GM21367 (cell line): ENCODE results near the gene ARHGAP27.

Source experiments
- ATAC-seq: cut with Tn5 transposase; IDR thresholded peaks from one replicate; pipeline ENCODE4 v1.9.1; 2021; ENCODE audit not compliant: unreplicated experiment

Gene ARHGAP27

DNA sequence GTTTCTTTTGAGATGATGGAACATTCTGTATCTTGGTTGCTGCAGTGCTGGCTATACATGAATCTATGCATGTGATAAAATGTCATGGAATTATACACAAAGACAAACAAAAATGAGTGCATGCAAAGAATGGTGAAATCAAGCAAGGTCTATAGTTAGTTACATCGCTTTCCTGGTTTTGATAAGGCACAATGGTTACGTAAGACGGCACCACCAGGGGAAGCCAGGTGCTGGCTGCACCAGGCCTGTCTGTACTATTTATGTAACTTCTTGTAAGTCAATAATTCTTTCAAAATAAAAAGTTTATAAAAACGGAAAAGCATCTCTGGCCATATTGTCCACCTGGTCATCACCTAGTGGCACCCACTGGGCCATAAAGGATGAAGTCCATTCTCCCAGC, 46.5 kb downstream of the ARHGAP27 start:
- no peak for ATAC-seq

- no peak for ATAC-seq
Measured at GRCh38 chr17:45385331-45385997, 47.2 kb downstream of the ARHGAP27 start.

GRCh38 chr17:45384789-45385262, 47.8 kb downstream of the ARHGAP27 start:
- no peak for ATAC-seq

DNA sequence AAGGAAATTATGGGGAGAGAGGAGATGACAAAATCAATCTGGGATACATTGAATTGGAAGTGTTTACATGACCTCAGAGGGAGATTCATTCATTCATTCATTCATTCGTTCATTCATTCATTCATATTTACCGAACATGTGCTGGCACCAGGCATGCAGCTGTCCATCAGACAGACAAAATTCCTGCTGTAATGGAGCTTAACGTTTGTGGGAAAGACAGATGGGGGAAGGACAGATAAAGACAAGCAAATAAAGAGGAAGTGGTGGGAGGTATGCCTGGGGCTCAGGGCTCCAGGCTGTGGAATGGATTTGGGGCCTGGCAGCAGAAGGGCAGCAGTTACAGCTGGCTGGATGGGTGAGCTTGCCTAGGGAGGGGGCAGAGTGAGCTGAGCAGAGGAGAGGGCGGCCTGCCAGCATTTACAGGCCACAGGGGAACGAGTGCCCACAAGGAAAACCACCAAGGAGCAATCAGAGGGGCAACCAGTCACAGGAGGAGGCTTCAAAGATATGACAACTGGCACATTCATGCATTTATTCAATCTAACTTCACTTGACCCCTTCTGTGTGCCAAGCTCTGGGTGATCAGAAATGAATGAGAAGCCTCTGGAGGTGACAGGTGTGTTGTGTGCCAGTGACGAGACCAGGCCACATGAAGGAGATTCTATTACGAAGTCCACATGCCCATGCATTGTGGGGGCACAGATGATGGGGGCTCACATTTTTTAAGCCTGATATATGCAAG, 48.5 kb downstream of the ARHGAP27 start:
- no peak for ATAC-seq

DNA sequence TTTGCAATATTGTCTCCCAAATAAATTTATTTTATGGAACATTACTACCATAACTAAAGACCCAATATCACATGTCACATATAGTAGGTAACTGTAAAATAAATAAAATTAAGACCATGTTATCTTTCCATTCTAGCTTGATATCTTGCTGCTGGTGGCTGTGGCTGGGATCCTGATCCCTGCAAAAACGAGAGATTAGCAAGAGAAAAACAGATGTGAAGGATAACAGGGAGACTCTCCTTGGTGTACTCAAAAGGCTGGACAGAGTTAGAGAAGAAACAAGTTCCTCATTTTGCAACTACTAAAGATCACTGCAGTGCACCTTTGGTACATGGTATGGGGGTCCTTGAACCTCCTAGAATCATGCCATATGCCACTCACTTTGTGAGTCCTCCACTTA, 49.7 kb downstream of the ARHGAP27 start:
- ATAC-seq = no peak

GRCh38 chr17:45382226-45382625, 50.4 kb downstream of the ARHGAP27 start:
- ATAC-seq = no peak

- no peak for ATAC-seq
Measured at GRCh38 chr17:45380991-45381390, 51.7 kb downstream of the ARHGAP27 start.

DNA sequence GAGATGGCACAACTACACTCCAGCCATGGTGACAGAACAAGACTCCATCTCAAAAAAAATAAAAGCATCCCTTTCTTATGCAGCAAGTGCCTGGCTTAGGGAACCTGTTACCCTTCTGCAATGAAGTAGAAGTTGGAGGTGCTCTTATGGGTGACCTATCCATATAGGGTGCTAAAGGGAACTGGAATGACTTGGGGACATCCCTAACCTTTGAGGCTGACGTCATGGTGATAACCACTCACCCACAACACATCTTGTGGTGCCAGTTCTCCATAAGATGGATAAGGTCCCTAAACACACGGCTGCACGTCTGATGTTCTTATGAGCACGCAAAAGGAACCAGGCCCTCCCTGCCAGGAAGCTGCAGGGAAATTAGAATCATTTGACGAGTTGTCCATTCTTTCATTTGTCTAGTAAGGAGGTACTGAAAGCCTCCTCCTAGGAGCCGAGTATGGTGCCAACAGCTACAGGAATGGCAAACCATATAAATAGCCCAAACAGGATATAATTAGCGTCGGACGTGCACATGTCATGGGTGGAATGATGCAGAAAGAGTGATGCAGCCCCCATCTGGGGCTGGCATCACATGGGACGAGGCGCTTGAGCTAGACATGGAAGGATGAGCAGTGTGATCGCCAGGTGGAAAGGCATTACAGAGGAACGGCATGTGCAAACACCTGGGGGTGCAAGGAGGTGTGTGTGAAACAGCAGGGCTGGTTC, 52.5 kb downstream of the ARHGAP27 start:
- no peak for ATAC-seq

DNA sequence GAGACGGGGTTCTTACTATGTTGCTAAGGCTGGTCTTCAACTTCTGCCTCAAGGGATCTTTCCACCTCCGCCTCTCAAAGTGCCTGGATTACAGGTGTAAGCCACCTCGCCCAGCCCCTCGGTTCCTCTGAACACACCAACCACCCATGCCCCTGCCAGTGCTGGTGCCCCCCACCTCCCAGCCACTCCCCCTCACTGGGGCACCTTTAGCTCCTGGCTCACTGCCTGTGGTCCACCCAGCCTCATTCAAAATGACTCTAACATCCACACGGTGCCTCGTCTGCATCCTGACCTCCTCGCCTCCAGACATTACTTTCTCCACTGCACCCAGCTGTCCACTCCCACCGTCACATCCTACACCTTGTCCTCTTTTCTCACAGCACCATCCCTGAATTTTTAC, 55.3 kb downstream of the ARHGAP27 start:
- no peak for ATAC-seq

- ATAC-seq = no peak
Measured at GRCh38 chr17:45376171-45377005, 56.3 kb downstream of the ARHGAP27 start.

DNA sequence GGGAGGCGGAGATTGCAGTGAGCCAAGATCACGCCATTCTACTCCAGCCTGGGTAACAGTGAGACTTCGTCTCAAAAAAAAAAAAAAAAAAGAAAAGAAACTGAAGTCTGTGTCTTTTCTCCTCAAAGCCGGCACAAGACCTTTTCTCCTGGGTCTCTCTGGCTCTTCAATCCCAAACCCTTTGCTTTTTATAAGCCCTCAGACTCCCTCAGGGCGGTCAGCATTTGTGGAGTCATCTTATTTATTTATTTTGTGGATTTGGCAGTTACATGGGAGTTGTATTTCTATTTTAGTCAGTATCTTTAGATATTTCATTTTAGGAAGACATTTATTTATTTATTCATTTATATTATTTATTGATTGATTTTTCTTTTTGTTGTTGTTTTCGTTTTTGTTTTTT, 58.2 kb downstream of the ARHGAP27 start:
- ATAC-seq = no peak

DNA sequence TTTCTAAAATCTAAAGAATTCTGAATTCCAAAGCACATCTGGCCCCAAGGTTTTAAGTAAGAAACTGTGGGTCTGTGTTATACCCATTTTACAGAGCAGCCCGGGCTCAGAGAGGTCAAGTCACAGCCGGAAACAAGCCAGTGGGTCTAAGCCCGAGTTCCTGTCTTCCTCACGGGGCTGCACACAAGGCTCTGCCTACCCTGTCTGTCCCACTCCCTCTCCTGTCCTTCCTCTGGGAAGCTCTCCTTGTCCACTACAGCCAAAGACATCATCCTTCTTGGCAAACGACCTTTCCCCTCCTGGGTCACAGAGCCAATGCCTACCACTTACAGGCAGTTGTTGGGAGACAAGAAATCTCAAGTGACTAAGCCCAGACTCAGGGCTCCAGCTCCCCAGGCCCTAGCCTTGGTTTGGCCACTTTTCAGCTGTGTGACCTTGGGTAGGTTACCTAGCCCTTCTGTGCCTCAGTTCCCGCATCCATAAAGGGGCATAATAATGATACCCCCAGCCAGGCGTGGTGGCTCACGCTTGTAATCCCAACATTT, 60.3 kb downstream of the ARHGAP27 start:
- ATAC-seq = no peak

- no peak for ATAC-seq
Measured at GRCh38 chr17:45371414-45372324, 61.0 kb downstream of the ARHGAP27 start.

- no peak for ATAC-seq
Measured at GRCh38 chr17:45370949-45371413, 61.7 kb downstream of the ARHGAP27 start.

GRCh38 chr17:45369421-45369820, 63.2 kb downstream of the ARHGAP27 start:
- ATAC-seq = no peak

GRCh38 chr17:45368651-45369050, 64.0 kb downstream of the ARHGAP27 start:
- no peak for ATAC-seq

GRCh38 chr17:45367216-45367615, 65.5 kb downstream of the ARHGAP27 start:
- no peak for ATAC-seq

GRCh38 chr17:45366691-45367090, 66.0 kb downstream of the ARHGAP27 start:
- ATAC-seq = no peak

GRCh38 chr17:45366049-45366448, 66.6 kb downstream of the ARHGAP27 start:
- ATAC-seq = no peak
